OCI-LY7 (cell line): ENCODE measurements around the gene ITGA8. TPM values are rescaled to one million over a fixed set of nuclear protein-coding genes. Genes with fewer than 3 reads are reported as not detected.
"Not testable (repeated sequence)": the region's sequence is repeated elsewhere in the genome, so short reads cannot be mapped to it uniquely, and the experiment has no call there.

ENCODE experiments used
- BruUV-seq: library from RNA; stranded (reverse); fragments of 400-500 nt; replicated peaks from 2 replicates; lab custom pipeline; 2021; lab: Mats Ljungman, UMichigan
- CTCF ChIA-PET: fragments of 300-600 bp; sonication (Branson Sonifier 250); formaldehyde crosslinking; loops from one replicate; lab custom pipeline; 2022; ENCODE audit warnings: antibody characterized with exemption; ENCODE audit not compliant: unreplicated experiment; lab: Charles Lee
- POLR2A ChIA-PET: fragments of 300-600 bp; sonication (Branson Sonifier 250); formaldehyde crosslinking; loops from one replicate; lab custom pipeline; 2022; ENCODE audit warnings: antibody characterized with exemption; lab: Charles Lee
- DNase-seq: peaks from one replicate; pipeline ENCODE4 v3.0.0-alpha.2; 2015; ENCODE audit warnings: low spot score
- H2AFZ ChIP-seq: fragments of 200-600 bp; sonication (generic), shearing (Covaris generic); 2 replicates; pipeline ENCODE4 v1.6.1; 2014; ENCODE audit warnings: mild to moderate bottlenecking, antibody characterized with exemption, low read length, moderate library complexity
- H3K27ac ChIP-seq: fragments of 200-600 bp; sonication (generic); 2 replicates; pipeline ENCODE4 v1.5.1; 2014; ENCODE audit warnings: mixed run types, low read depth, mild to moderate bottlenecking, moderate library complexity, low read length, inconsistent platforms; ENCODE audit not compliant: poor library complexity, severe bottlenecking
- H3K36me3 ChIP-seq: fragments of 200-600 bp; sonication (generic); 2 replicates; pipeline ENCODE4 v1.6.1; 2014; ENCODE audit warnings: mild to moderate bottlenecking, antibody characterized with exemption, low read length, moderate library complexity, mixed read lengths; ENCODE audit not compliant: insufficient read depth
- H3K4me1 ChIP-seq: fragments of 200-600 bp; sonication (generic); 2 replicates; pipeline ENCODE4 v1.5.1; 2014; ENCODE audit warnings: mild to moderate bottlenecking, low read length; ENCODE audit not compliant: insufficient read depth, poor library complexity, severe bottlenecking
- H3K4me2 ChIP-seq: fragments of 200-600 bp; sonication (generic); 2 replicates; pipeline ENCODE4 v1.6.1; 2014; ENCODE audit warnings: mild to moderate bottlenecking, low read length
- H3K4me3 ChIP-seq: fragments of 200-600 bp; sonication (generic); 2 replicates; pipeline ENCODE4 v1.5.1; 2014; ENCODE audit warnings: mild to moderate bottlenecking, low read depth, low read length; ENCODE audit not compliant: poor library complexity, severe bottlenecking
- H3K79me2 ChIP-seq: fragments of 200-600 bp; sonication (generic); 2 replicates; pipeline ENCODE4 v1.6.1; 2016; ENCODE audit warnings: low read depth, mild to moderate bottlenecking, low read length, moderate library complexity, mixed read lengths; ENCODE audit not compliant: insufficient read depth
- H3K9me2 ChIP-seq: fragments of 200-600 bp; sonication (generic); 2 replicates; pipeline ENCODE4 v1.6.1; 2016; ENCODE audit warnings: mild to moderate bottlenecking, low read length, mixed read lengths; ENCODE audit not compliant: insufficient read depth
- H3K9me3 ChIP-seq: fragments of 200-600 bp; sonication (generic); 2 replicates; pipeline ENCODE4 v1.6.1; 2014; ENCODE audit warnings: mild to moderate bottlenecking, mixed run types, low read length, mixed read lengths
- H4K20me1 ChIP-seq: fragments of 200-600 bp; sonication (generic); 2 replicates; pipeline ENCODE4 v1.6.1; 2014; ENCODE audit warnings: mild to moderate bottlenecking, antibody characterized with exemption, low read length, moderate library complexity, mixed read lengths; ENCODE audit not compliant: insufficient read depth
- CTCF ChIP-seq: fragments of 200-600 bp; sonication (generic); conservative IDR thresholded peaks from 2 replicates; pipeline ENCODE4 v1.5.1; 2014; ENCODE audit warnings: mild to moderate bottlenecking, antibody characterized with exemption, low read length, moderate library complexity, mixed read lengths
- EZH2phosphoT487 ChIP-seq: fragments of 200-600 bp; sonication (generic); IDR thresholded peaks from 2 replicates; pipeline ENCODE4 v1.6.1; 2018; ENCODE audit warnings: low read depth, borderline replicate concordance, mild to moderate bottlenecking, mixed run types, antibody characterized with exemption, low read length, moderate library complexity, mixed read lengths
- intact Hi-C: fragments of 100-400 bp; cut with micrococcal nuclease; formaldehyde crosslinking; loops from one replicate; pipeline ENCODE4 v1.10.0; 2022; ENCODE audit not compliant: unreplicated experiment
- total RNA-seq, 2 experiments: library from RNA; depleted of rRNA in 1 of 2; stranded (reverse); fragments of >200 nt in 1 of 2; shearing (Covaris generic) in 1 of 2; gene quantifications; 2 replicates each; pipeline ENCODE4 v1.2.3, GENCODE V29; 2014 to 2022

Gene ITGA8
- total RNA-seq, 2 experiments from 2014 or later, result not detected

GRCh38 chr10:15763006-15763405 lies 43.3 kb upstream of the ITGA8 start:
- no TSS peak for BruUV-seq
- H3K27ac ChIP-seq, result no peak overlapping the region
- TF ChIP-seq EZH2phosphoT487, result no peak
- no peak for TF ChIP-seq CTCF
- no peak overlapping the region for H3K4me3 ChIP-seq
- no peak overlapping the region for H2AFZ ChIP-seq
- H3K9me3 ChIP-seq, result no peaks in the 10 kb centered on the region
- ChIA-PET POLR2A (interaction anchor here (1.1 kb wide), 1 partner anchor 63 kb away, joined by 3 read pairs; no protein-coding TSS in a partner anchor), CTCF (no interaction called here)
- H3K4me1 ChIP-seq, result no peaks in the 10 kb centered on the region
- H3K9me2 ChIP-seq, result no peaks in the 10 kb centered on the region
- intact Hi-C loops, result no loop called here
- no peaks in the 10 kb centered on the region for H4K20me1 ChIP-seq
- no peak overlapping the region for H3K4me2 ChIP-seq
- no peak for DNase-seq
- no peaks in the 10 kb centered on the region for H3K79me2 ChIP-seq
- H3K36me3 ChIP-seq, result no peaks in the 10 kb centered on the region

- POLR2A ChIA-PET, H3K27ac ChIP-seq, DNase-seq, H3K9me3 ChIP-seq, H3K4me2 ChIP-seq, H3K36me3 ChIP-seq, intact Hi-C loops, H3K79me2 ChIP-seq, H3K4me3 ChIP-seq, H3K9me2 ChIP-seq, CTCF ChIA-PET, BruUV-seq, H3K4me1 ChIP-seq, H2AFZ ChIP-seq, H4K20me1 ChIP-seq: not testable (repeated sequence)
These were observed 42.5 kb upstream of the ITGA8 start for GRCh38 chr10:15762239-15762638.

- POLR2A ChIA-PET, result not testable (repeated sequence)
These were observed 41.5 kb upstream of the ITGA8 start for GRCh38 chr10:15761224-15761623.

GRCh38 chr10:15760681-15761080 lies 41.0 kb upstream of the ITGA8 start:
- Histone ChIP-seq H3K4me1 (no peaks in the 10 kb centered on the region), H3K4me2 (no peak overlapping the region), H2AFZ (no peak overlapping the region), H3K79me2 (no peaks in the 10 kb centered on the region), H3K9me3 (no peaks in the 10 kb centered on the region), H3K9me2 (no peaks in the 10 kb centered on the region), H3K27ac (no peak overlapping the region), H4K20me1 (no peaks in the 10 kb centered on the region), H3K4me3 (no peak overlapping the region), H3K36me3 (no peaks in the 10 kb centered on the region)
- no peak for DNase-seq
- no TSS peak for BruUV-seq
- TF ChIP-seq CTCF (no peak), EZH2phosphoT487 (no peak)
- CTCF ChIA-PET, result no interaction called here
- POLR2A ChIA-PET, result no interaction called here
- intact Hi-C loops, result no loop called here

More at GRCh38 chr10:15761224-15761623, 41.5 kb upstream of the ITGA8 start:
- H3K27ac ChIP-seq, BruUV-seq, DNase-seq, intact Hi-C loops, H3K4me1 ChIP-seq, H3K79me2 ChIP-seq, H4K20me1 ChIP-seq, H3K4me3 ChIP-seq, CTCF ChIA-PET, H3K36me3 ChIP-seq, H3K9me2 ChIP-seq, H3K4me2 ChIP-seq, H2AFZ ChIP-seq, H3K9me3 ChIP-seq: not testable (repeated sequence)
